H1 (cell line): Measurements from ENCODE around the gene BAX. TPM values are rescaled to one million over a fixed set of nuclear protein-coding genes. Genes with fewer than 3 reads are reported as not detected.

Source experiments
- CTCF ChIA-PET: fragments of 300-600 bp; sonication (Branson Sonifier 250); formaldehyde crosslinking; loops from one replicate; lab custom pipeline; 2021; ENCODE audit not compliant: partially characterized antibody; lab: Charles Lee
- POLR2A ChIA-PET: fragments of 300-600 bp; sonication (Branson Sonifier 250); formaldehyde crosslinking; loops from one replicate; lab custom pipeline; 2021; ENCODE audit warnings: inconsistent platforms; ENCODE audit not compliant: partially characterized antibody; lab: Charles Lee
- DNase-seq, 2 experiments: peaks; one replicate each; pipeline versions ENCODE4 v3.0.0 to v3.0.0-alpha.2; 2010 to 2022; ENCODE audit warnings: low spot score in 2 of 2, low read depth in 1 of 2, mixed read lengths in 1 of 2
- FAIRE-seq: peaks from 2 replicates; lab custom pipeline; 2011; peaks lifted over from hg19 to GRCh38; lab: Jason Lieb, UNC
- H2AFZ ChIP-seq: 2 replicates; pipeline ENCODE4 v1.8.1; 2012; ENCODE audit warnings: low read length, inconsistent platforms
- H2AK5ac ChIP-seq: 2 replicates; pipeline ENCODE4 v1.6.1; 2013; ENCODE audit warnings: low read depth, low read length
- H2BK120ac ChIP-seq: replicated peaks from 2 replicates; pipeline ENCODE3; 2013; ENCODE audit warnings: low read depth, low read length, inconsistent platforms
- H2BK12ac ChIP-seq: 2 replicates; pipeline ENCODE4 v1.6.1; 2013; ENCODE audit warnings: low read depth, low read length
- H2BK15ac ChIP-seq: 2 replicates; pipeline ENCODE4 v1.6.1; 2013; ENCODE audit warnings: low read length
- H2BK20ac ChIP-seq: 2 replicates; pipeline ENCODE4 v1.6.1; 2013; ENCODE audit warnings: low read length
- H2BK5ac ChIP-seq: 2 replicates; pipeline ENCODE4 v1.6.1; 2013; ENCODE audit warnings: low read depth, low read length
- H3K14ac ChIP-seq: 2 replicates; pipeline ENCODE4 v1.6.1; 2013; ENCODE audit warnings: inconsistent platforms; ENCODE audit not compliant: insufficient read length
- H3K18ac ChIP-seq: 2 replicates; pipeline ENCODE4 v1.6.1; 2013; ENCODE audit warnings: low read length; ENCODE audit errors: extremely low read depth
- H3K23ac ChIP-seq: 2 replicates; pipeline ENCODE4 v1.6.1; 2013; ENCODE audit warnings: inconsistent platforms; ENCODE audit not compliant: insufficient read length
- H3K23me2 ChIP-seq: 2 replicates; pipeline ENCODE4 v1.6.1; 2013; ENCODE audit warnings: low read depth, low read length
- H3K27ac ChIP-seq: 2 replicates; pipeline ENCODE4 v1.6.1; 2011; ENCODE audit warnings: low read depth, low read length, inconsistent platforms
- H3K27me3 ChIP-seq, 4 experiments: replicated peaks in 1 of 4; 1 replicate in 1 of 4; 2 replicates in 3 of 4; pipeline versions ENCODE4 v1.6.1 to v1.8.1; 2011 to 2013; ENCODE audit warnings: low read length in 3 of 4, mild to moderate bottlenecking in 3 of 4, inconsistent platforms in 2 of 4, mixed read lengths in 2 of 4, moderate library complexity in 1 of 4; ENCODE audit not compliant: control insufficient read depth in 3 of 4, insufficient read depth in 3 of 4; ENCODE audit errors: extremely low read depth in 1 of 4
- H3K36me3 ChIP-seq, 4 experiments: 2 replicates each; pipeline versions ENCODE4 v1.6.1 to v1.8.1; 2011 to 2013; ENCODE audit warnings: mild to moderate bottlenecking in 4 of 4, low read length in 3 of 4, moderate library complexity in 2 of 4, control low read depth in 1 of 4, inconsistent platforms in 1 of 4; ENCODE audit not compliant: insufficient read depth in 4 of 4, control insufficient read depth in 2 of 4
- H3K4ac ChIP-seq: replicated peaks from 2 replicates; pipeline ENCODE3; 2013; ENCODE audit warnings: low read length, low read depth, mixed read lengths, inconsistent platforms; ENCODE audit not compliant: insufficient read length
- H3K4me1 ChIP-seq, 4 experiments: replicated peaks in 1 of 4; 1 replicate in 1 of 4; 2 replicates in 3 of 4; pipeline versions ENCODE4 v1.6.1 to v1.8.1; 2011 to 2013; ENCODE audit warnings: low read length in 3 of 4, inconsistent platforms in 2 of 4, mixed read lengths in 1 of 4; ENCODE audit not compliant: insufficient read depth in 4 of 4, control insufficient read depth in 3 of 4
- H3K4me2 ChIP-seq, 2 experiments: 2 replicates each; pipeline versions ENCODE4 v1.6.1 to v1.8.1; 2011 to 2013; ENCODE audit warnings: low read depth in 2 of 2, low read length in 2 of 2, control low read depth in 1 of 2, inconsistent platforms in 1 of 2, mild to moderate bottlenecking in 1 of 2; ENCODE audit not compliant: insufficient read depth in 1 of 2
- H3K4me3 ChIP-seq, 4 experiments: fragments of 200-600, 300-600 bp in 1 of 4; sonication (generic), shearing (Covaris generic), sonication (Bioruptor Twin) in 1 of 4; 2 replicates each; pipeline versions ENCODE4 v1.5.1 to v1.8.1; 2011 to 2016; ENCODE audit warnings: low read length in 4 of 4, low read depth in 3 of 4, control low read depth in 2 of 4, inconsistent platforms in 2 of 4, mild to moderate bottlenecking in 2 of 4, mixed read lengths in 1 of 4, moderate library complexity in 1 of 4; ENCODE audit not compliant: insufficient read depth in 2 of 4; ENCODE audit errors: extremely low read depth in 1 of 4
- H3K56ac ChIP-seq: replicated peaks from 2 replicates; pipeline ENCODE3; 2013; ENCODE audit warnings: low read depth, mild to moderate bottlenecking, mixed read lengths, low read length, inconsistent platforms; ENCODE audit not compliant: insufficient read length
- H3K79me1 ChIP-seq: 2 replicates; pipeline ENCODE4 v1.6.1; 2013; ENCODE audit warnings: low read depth, low read length, control low read depth
- H3K79me2 ChIP-seq, 2 experiments: 2 replicates each; pipeline versions ENCODE4 v1.6.1 to v1.8.1; 2012 to 2013; ENCODE audit warnings: low read length in 2 of 2, mild to moderate bottlenecking in 2 of 2, inconsistent platforms in 1 of 2; ENCODE audit not compliant: insufficient read depth in 2 of 2, control insufficient read depth in 1 of 2
- H3K9ac ChIP-seq, 4 experiments: replicated peaks in 1 of 4; 1 replicate in 1 of 4; 2 replicates in 3 of 4; pipeline versions ENCODE4 v1.6.1 to v1.8.1; 2011 to 2013; ENCODE audit warnings: low read depth in 3 of 4, low read length in 3 of 4, control low read depth in 2 of 4, mild to moderate bottlenecking in 2 of 4, moderate library complexity in 2 of 4, inconsistent platforms in 1 of 4; ENCODE audit errors: extremely low read depth in 1 of 4
- H3K9me3 ChIP-seq, 2 experiments: 2 replicates each; pipeline versions ENCODE4 v1.6.1 to v1.8.1; 2012 to 2013; ENCODE audit warnings: mild to moderate bottlenecking in 2 of 2, moderate library complexity in 2 of 2, control low read depth in 1 of 2, inconsistent platforms in 1 of 2, low read depth in 1 of 2, low read length in 1 of 2, mixed read lengths in 1 of 2; ENCODE audit not compliant: insufficient read depth in 2 of 2
- H4K20me1 ChIP-seq, 2 experiments: replicated peaks in 1 of 2; 2 replicates each; pipeline versions ENCODE3 to v1.8.1; 2011 to 2013; ENCODE audit warnings: inconsistent platforms in 2 of 2, low read length in 2 of 2, mild to moderate bottlenecking in 1 of 2; ENCODE audit not compliant: insufficient read depth in 2 of 2, control insufficient read depth in 1 of 2
- H4K5ac ChIP-seq: 2 replicates; pipeline ENCODE4 v1.6.1; 2013; ENCODE audit warnings: low read length, low read depth, mixed read lengths, inconsistent platforms; ENCODE audit not compliant: insufficient read length
- H4K8ac ChIP-seq: 2 replicates; pipeline ENCODE4 v1.8.0; 2013; ENCODE audit warnings: mild to moderate bottlenecking, moderate library complexity, low read length, inconsistent platforms; ENCODE audit not compliant: insufficient read depth; ENCODE audit errors: extremely low read depth
- H4K91ac ChIP-seq: replicated peaks from 2 replicates; pipeline ENCODE3; 2013; ENCODE audit warnings: low read length, mixed read lengths, inconsistent platforms; ENCODE audit not compliant: insufficient read length
- ATF2 ChIP-seq: IDR thresholded peaks from 2 replicates; pipeline ENCODE4 v1.6.1; 2012; ENCODE audit warnings: low read length, inconsistent platforms
- CHD2 ChIP-seq: IDR thresholded peaks from 2 replicates; pipeline ENCODE4 v1.6.1; 2012; ENCODE audit warnings: low read length, improper control_type of control experiment
- CREB1 ChIP-seq: IDR thresholded peaks from 2 replicates; pipeline ENCODE4 v1.6.1; 2012; ENCODE audit warnings: inconsistent platforms
- GABPA ChIP-seq: IDR thresholded peaks from 2 replicates; pipeline ENCODE4 v1.6.1; 2011; ENCODE audit warnings: mild to moderate bottlenecking, low read length, moderate library complexity, borderline replicate concordance; ENCODE audit not compliant: insufficient read depth
- JUN ChIP-seq: IDR thresholded peaks from 2 replicates; pipeline ENCODE4 v1.6.1; 2011; ENCODE audit warnings: low read depth, mild to moderate bottlenecking, improper control_type of control experiment, low read length
- POLR2AphosphoS5 ChIP-seq: IDR thresholded peaks from 2 replicates; pipeline ENCODE4 v1.6.1; 2011; ENCODE audit warnings: low read depth, low read length
- POU5F1 ChIP-seq: IDR thresholded peaks from 2 replicates; pipeline ENCODE4 v1.6.1; 2011; ENCODE audit warnings: low read depth, mild to moderate bottlenecking, low read length, moderate library complexity
- SAP30 ChIP-seq: fragments of 300-600 bp; sonication (generic); IDR thresholded peaks from 2 replicates; pipeline ENCODE4 v1.7.1; 2012; ENCODE audit warnings: low read length, moderate library complexity, mild to moderate bottlenecking, inconsistent platforms; ENCODE audit not compliant: insufficient read depth, insufficient replicate concordance
- SIX5 ChIP-seq: IDR thresholded peaks from 2 replicates; pipeline ENCODE4 v1.6.1; 2011; ENCODE audit warnings: mild to moderate bottlenecking, low read depth, low read length
- SP4 ChIP-seq: IDR thresholded peaks from 2 replicates; pipeline ENCODE4 v1.6.1; 2012; ENCODE audit warnings: low read length, inconsistent platforms
- WGBS, 2 experiments: shearing (Covaris generic) in 1 of 2; methylation state at CpG; one replicate each; pipeline versions ENCODE4 v1.1.6 to v1.1.7; 2013 to 2015; ENCODE audit warnings: low lambda C conversion rate in 2 of 2, mixed read lengths in 2 of 2, inconsistent platforms in 1 of 2, low coverage in 1 of 2, missing lambda C conversion rate in 1 of 2; ENCODE audit not compliant: insufficient replicate concordance in 2 of 2, insufficient coverage in 1 of 2, insufficient read length in 1 of 2; ENCODE audit errors: extremely low coverage in 1 of 2, missing lambda C conversion rate in 1 of 2; 5-methylcytosine and 5-hydroxymethylcytosine counted together
- polyA plus RNA-seq, 7 experiments: library from polyadenylated mRNA; depleted of rRNA in 3 of 7; stranded (reverse) in 5 of 7; unstranded in 2 of 7; fragments of >200 nt in 5 of 7; fragments of 200-250 nt in 2 of 7; gene quantifications; 1 replicate in 5 of 7; 2 replicates in 1 of 7; 4 replicates in 1 of 7; pipeline versions ENCODE4 v1.2.1 to v1.2.3, GENCODE V29; 2011 to 2013; ENCODE audit warnings: missing spikeins in 2 of 7, mixed read lengths in 2 of 7
- total RNA-seq: library from RNA; stranded (reverse); fragmentation: NEBNext Ultra II Directional; extraction: Animal tissue kit (Norgen Biotek cat#: 25700); gene quantifications from 2 replicates; pipeline ENCODE4 v1.2.1, GENCODE V29; 2021

BAX gene
- total and polyA plus RNA-seq, 2 of the 8 experiments (the other 6 are each of a cell fraction or from before 2014, with no cell fraction given) = 257 to 346 TPM

- Histone ChIP-seq H3K18ac (peak overlapping the region; percentile 95), H2BK20ac (no peak overlapping the region), H3K4me1 (peaks cover 4 to 20% (median 13%) of the 10 kb centered on the region in 4 experiments), H3K27me3 (no peaks in the 10 kb centered on the region), H3K23me2 (peaks cover 17% of the 10 kb centered on the region; the same call in 1 of the 2 replicates), H2BK120ac (no peak overlapping the region), H4K91ac (no peak overlapping the region), H3K9me3 (no peaks in the 10 kb centered on the region), H3K23ac (no peak overlapping the region), H3K79me1 (peaks cover 4% of the 10 kb centered on the region), H3K4me2 (peak overlapping the region; percentile 89 to 99), H2BK5ac (peak overlapping the region; percentile 81), H4K5ac (peak overlapping the region; percentile 31), H2BK15ac (no peak overlapping the region), H3K36me3 (peaks cover 2 to 32% (median 12%) of the 10 kb centered on the region in 4 experiments; a peak in 5 of 8 replicates), H4K20me1 (peaks cover 3 to 20% of the 10 kb centered on the region in 2 experiments), H2BK12ac (no peak overlapping the region), H3K79me2 (peaks cover 0 to 13% of the 10 kb centered on the region in 2 experiments; a peak in 2 of 4 replicates), H4K8ac (peak overlapping the region; percentile 81; the same call in 1 of the 2 replicates), H2AFZ (no peak overlapping the region), H3K4ac (no peak overlapping the region), H3K27ac (peak overlapping the region; percentile 67), H3K9ac (peak overlapping the region; percentile 75 to 87 (median 83)), H3K56ac (no peak overlapping the region), H3K14ac (no peak overlapping the region), H2AK5ac (peak overlapping the region; percentile 98), H3K4me3 (peak overlapping the region; percentile 86 to 96 (median 92))
- ChIA-PET POLR2A (interaction anchor here (0.8 to 5.4 kb wide), 25 partner anchors 12 to 347 kb away, joined by 3 to 56 read pairs (median 5); partner anchors contain the start of genes BAX, DHDH, GYS1 and NUCB1), CTCF (interaction anchor here (0.5 to 1.4 kb wide), 9 partner anchors 10 to 122 kb away, joined by 3 to 5 read pairs (median 3); no protein-coding TSS in a partner anchor)
- peak in 1 of 2 experiments; percentile 89 for DNase-seq
- FAIRE-seq = no peak
- WGBS, 2 experiments = 20% methylated on average over 36 of the region's 36 CpGs; no CpG with 5 or more reads in 1 of the 2 experiments
- TF ChIP-seq JUN (no peak), CHD2 (peak; percentile 53), SP4 (0 out of 2 replicates have a peak, but pooled peaks have one; percentile 14), SIX5 (peak; percentile 93), SAP30 (peak; percentile 65), GABPA (no peak), ATF2 (no peak), POLR2AphosphoS5 (peak; percentile 81), POU5F1 (no peak), CREB1 (peak; percentile 60; the same call in 1 of the 2 replicates)
Measured at GRCh38 chr19:48965806-48966540, 11.3 kb downstream of the BAX start.
